ENCODE measurements around the gene RPS6KL1.

- TF ChIP-seq CTCF (IDR thresholded peaks at IDR 0.05): no peak
- no peak for TF ChIP-seq POLR2A (IDR thresholded peaks at IDR 0.05)
Measured at GRCh38 chr14:74909501-74909900, 13.6 kb downstream of the RPS6KL1 start.

Measured in heart left ventricle (tissue), 13 donors.